Liver (tissue), 9 donors: ENCODE data around the gene KIF21A. TPM values are rescaled to one million over a fixed set of nuclear protein-coding genes. Genes with fewer than 3 reads are reported as not detected.

Experiments
- DNase-seq: peaks from one replicate; pipeline ENCODE4 v3.0.0-alpha.2; 2017; ENCODE audit warnings: low spot score
- H3K27ac ChIP-seq, 2 donors: one replicate each; pipeline ENCODE4 v1.7.0; 2013; ENCODE audit warnings: inconsistent platforms in 2 of 2, low read length in 2 of 2, control low read depth in 1 of 2, low read depth in 1 of 2, mild to moderate bottlenecking in 1 of 2
- H3K27me3 ChIP-seq, 4 donors: one replicate each; pipeline versions ENCODE4 v1.6.1 to v1.7.0; 2013; ENCODE audit warnings: low read length in 3 of 4, inconsistent platforms in 1 of 4, mild to moderate bottlenecking in 1 of 4, moderate library complexity in 1 of 4; ENCODE audit not compliant: control insufficient read depth in 4 of 4, insufficient read depth in 4 of 4
- H3K36me3 ChIP-seq, 4 donors: one replicate each; pipeline versions ENCODE4 v1.6.1 to v1.7.0; 2013; ENCODE audit warnings: low read length in 3 of 4, mild to moderate bottlenecking in 3 of 4, low read depth in 1 of 4, moderate library complexity in 1 of 4; ENCODE audit not compliant: control insufficient read depth in 4 of 4, insufficient read depth in 3 of 4
- H3K4me1 ChIP-seq, 4 donors: one replicate each; pipeline versions ENCODE4 v1.6.1 to v1.7.0; 2013; ENCODE audit warnings: low read length in 3 of 4, mild to moderate bottlenecking in 3 of 4, moderate library complexity in 1 of 4; ENCODE audit not compliant: control insufficient read depth in 4 of 4, insufficient read depth in 4 of 4
- H3K4me3 ChIP-seq, 3 donors: one replicate each; pipeline versions ENCODE4 v1.6.1 to v1.7.0; 2013; ENCODE audit warnings: low read length in 3 of 3, control low read depth in 1 of 3, low read depth in 1 of 3, mild to moderate bottlenecking in 1 of 3
- H3K9ac ChIP-seq, 2 donors: one replicate each; pipeline ENCODE4 v1.7.0; 2013; ENCODE audit warnings: low read length in 2 of 2, mild to moderate bottlenecking in 2 of 2, moderate library complexity in 2 of 2, control low read depth in 1 of 2, low read depth in 1 of 2
- H3K9me3 ChIP-seq, 4 donors: one replicate each; pipeline versions ENCODE4 v1.6.1 to v1.7.0; 2013; ENCODE audit warnings: low read length in 3 of 4; ENCODE audit not compliant: control insufficient read depth in 4 of 4
- EGR1 ChIP-seq, 2 donors: IDR thresholded peaks; 2 replicates each; pipeline ENCODE4 v1.6.1; 2016 to 2018; ENCODE audit warnings: antibody characterized with exemption in 2 of 2, low read depth in 2 of 2
- FOXA1 ChIP-seq: IDR thresholded peaks from 2 replicates; pipeline ENCODE4 v1.6.1; 2016; ENCODE audit warnings: antibody characterized with exemption
- FOXA2 ChIP-seq: IDR thresholded peaks from 2 replicates; pipeline ENCODE4 v1.6.1; 2016; ENCODE audit warnings: antibody characterized with exemption
- GABPA ChIP-seq, 2 donors: IDR thresholded peaks in 1 of 2; conservative IDR thresholded peaks in 1 of 2; 2 replicates each; pipeline ENCODE4 v1.6.1; 2016; ENCODE audit warnings: antibody characterized with exemption in 2 of 2, mild to moderate bottlenecking in 1 of 2, moderate library complexity in 1 of 2
- HNF4A ChIP-seq, 2 donors: conservative IDR thresholded peaks; 2 replicates each; pipeline ENCODE4 v1.6.1; 2016; ENCODE audit warnings: antibody characterized with exemption in 2 of 2, mild to moderate bottlenecking in 2 of 2
- HNF4G ChIP-seq: IDR thresholded peaks from 2 replicates; pipeline ENCODE4 v1.6.1; 2016; ENCODE audit warnings: antibody characterized with exemption
- JUND ChIP-seq, 2 donors: IDR thresholded peaks; 2 replicates each; pipeline ENCODE4 v1.6.1; 2016; ENCODE audit warnings: antibody characterized with exemption in 2 of 2
- NR2F2 ChIP-seq: IDR thresholded peaks from 2 replicates; pipeline ENCODE4 v1.6.1; 2016; ENCODE audit warnings: antibody characterized with exemption
- RAD21 ChIP-seq, 2 donors: IDR thresholded peaks; 2 replicates each; pipeline ENCODE4 v1.6.1; 2016; ENCODE audit warnings: antibody characterized with exemption in 2 of 2, mild to moderate bottlenecking in 2 of 2
- SP1 ChIP-seq: IDR thresholded peaks from 2 replicates; pipeline ENCODE4 v1.6.1; 2018; ENCODE audit warnings: antibody characterized with exemption, mild to moderate bottlenecking
- TAF1 ChIP-seq: conservative IDR thresholded peaks from 2 replicates; pipeline ENCODE4 v1.6.1; 2016; ENCODE audit warnings: antibody characterized with exemption, mild to moderate bottlenecking
- YY1 ChIP-seq: IDR thresholded peaks from 2 replicates; pipeline ENCODE4 v1.6.1; 2016; ENCODE audit warnings: antibody characterized with exemption, mild to moderate bottlenecking
- WGBS: extraction: QIAGEN DNeasy Blood & Tissue Kit; methylation state at CpG from one replicate; pipeline ENCODE4 v1.1.7; 2013; 5-methylcytosine and 5-hydroxymethylcytosine counted together
- polyA plus RNA-seq, 2 donors: library from polyadenylated mRNA; stranded (reverse) in 1 of 2; unstranded in 1 of 2; fragments of 200-250 nt in 1 of 2; fragments of >200 nt in 1 of 2; fragmentation: Nextera tagmentation in 1 of 2; extraction: Ambion mirVana in 1 of 2; gene quantifications; one replicate each; pipeline versions ENCODE4 v1.2.1 to v1.2.3, GENCODE V29; 2013 to 2015
- total RNA-seq, 2 donors: library from RNA; depleted of rRNA; stranded (reverse); fragments of >200 nt; gene quantifications; one replicate each; pipeline ENCODE4 v1.2.3, GENCODE V29; 2014
- TF ChIP-seq, protein P1 (sequence below): IDR thresholded peaks from 2 replicates; pipeline ENCODE4 v1.6.1; 2016; ENCODE audit warnings: antibody characterized with exemption
- TF ChIP-seq, protein P2 (sequence below): IDR thresholded peaks from 2 replicates; pipeline ENCODE4 v1.6.1; 2016; ENCODE audit warnings: antibody characterized with exemption
- TF ChIP-seq, protein P3 (sequence below): fragments of 150-350 bp; IDR thresholded peaks from 2 replicates; pipeline ENCODE4 v1.5.1; 2017; ENCODE audit warnings: improper control_type of control experiment, low read depth, low read length; ENCODE audit not compliant: missing input control
- TF ChIP-seq, protein P4 (sequence below): IDR thresholded peaks from 2 replicates; pipeline ENCODE4 v1.6.1; 2016; ENCODE audit warnings: antibody characterized with exemption, mild to moderate bottlenecking
- TF ChIP-seq, protein P5 (sequence below): IDR thresholded peaks from 2 replicates; pipeline ENCODE4 v1.6.1; 2016; ENCODE audit warnings: antibody characterized with exemption
- donor health status: healthy.
- donor health status: healthy.
- donor health status: healthy.
- donor health status: healthy.
- donor health status: healthy.

KIF21A gene
- total and polyA plus RNA-seq, 4 donors: 9.1 to 47.4 (median 21.0) TPM

DNA sequence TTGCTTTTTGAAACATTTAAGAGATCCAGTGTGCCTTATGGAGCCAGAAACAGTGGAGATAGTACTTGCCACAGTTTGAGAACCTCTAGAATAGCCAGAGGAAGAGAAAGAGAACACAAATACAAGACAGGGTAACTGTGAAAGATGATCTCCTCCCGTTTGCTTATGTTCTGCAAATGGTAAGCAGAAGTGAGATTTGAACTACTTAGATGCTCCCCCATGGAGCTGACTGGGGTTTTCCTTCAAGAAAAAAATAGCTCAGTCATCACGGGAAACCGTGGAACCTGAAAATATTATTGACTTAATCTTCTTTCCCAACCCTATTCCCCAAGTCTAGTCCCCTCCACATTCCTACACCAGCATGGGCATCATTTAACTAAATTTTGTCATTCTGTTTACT, 87.1 kb downstream of the KIF21A start:
- Histone ChIP-seq H3K4me1 (no peaks in the 10 kb centered on the region), H3K4me3 (no peak overlapping the region), H3K9me3 (no peaks in the 10 kb centered on the region), H3K27me3 (no peaks in the 10 kb centered on the region), H3K27ac (no peak overlapping the region), H3K36me3 (peaks cover 0 to 11% (median 3%) of the 10 kb centered on the region in 4 donors), H3K9ac (no peak overlapping the region)
- 89% methylated on average over 3 of the region's 3 CpGs for WGBS
- no peak for TF ChIP-seq JUND (IDR thresholded peaks at IDR 0.05)
- no peak for TF ChIP-seq FOXA2
- TF ChIP-seq, protein P1, sequence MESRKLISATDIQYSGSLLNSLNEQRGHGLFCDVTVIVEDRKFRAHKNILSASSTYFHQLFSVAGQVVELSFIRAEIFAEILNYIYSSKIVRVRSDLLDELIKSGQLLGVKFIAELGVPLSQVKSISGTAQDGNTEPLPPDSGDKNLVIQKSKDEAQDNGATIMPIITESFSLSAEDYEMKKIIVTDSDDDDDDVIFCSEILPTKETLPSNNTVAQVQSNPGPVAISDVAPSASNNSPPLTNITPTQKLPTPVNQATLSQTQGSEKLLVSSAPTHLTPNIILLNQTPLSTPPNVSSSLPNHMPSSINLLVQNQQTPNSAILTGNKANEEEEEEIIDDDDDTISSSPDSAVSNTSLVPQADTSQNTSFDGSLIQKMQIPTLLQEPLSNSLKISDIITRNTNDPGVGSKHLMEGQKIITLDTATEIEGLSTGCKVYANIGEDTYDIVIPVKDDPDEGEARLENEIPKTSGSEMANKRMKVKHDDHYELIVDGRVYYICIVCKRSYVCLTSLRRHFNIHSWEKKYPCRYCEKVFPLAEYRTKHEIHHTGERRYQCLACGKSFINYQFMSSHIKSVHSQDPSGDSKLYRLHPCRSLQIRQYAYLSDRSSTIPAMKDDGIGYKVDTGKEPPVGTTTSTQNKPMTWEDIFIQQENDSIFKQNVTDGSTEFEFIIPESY: no peak
- TF ChIP-seq SP1: no peak
- no peak for TF ChIP-seq YY1
- TF ChIP-seq, protein P2, sequence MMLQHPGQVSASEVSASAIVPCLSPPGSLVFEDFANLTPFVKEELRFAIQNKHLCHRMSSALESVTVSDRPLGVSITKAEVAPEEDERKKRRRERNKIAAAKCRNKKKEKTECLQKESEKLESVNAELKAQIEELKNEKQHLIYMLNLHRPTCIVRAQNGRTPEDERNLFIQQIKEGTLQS: no peak
- no peak for TF ChIP-seq TAF1
- TF ChIP-seq, protein P3, sequence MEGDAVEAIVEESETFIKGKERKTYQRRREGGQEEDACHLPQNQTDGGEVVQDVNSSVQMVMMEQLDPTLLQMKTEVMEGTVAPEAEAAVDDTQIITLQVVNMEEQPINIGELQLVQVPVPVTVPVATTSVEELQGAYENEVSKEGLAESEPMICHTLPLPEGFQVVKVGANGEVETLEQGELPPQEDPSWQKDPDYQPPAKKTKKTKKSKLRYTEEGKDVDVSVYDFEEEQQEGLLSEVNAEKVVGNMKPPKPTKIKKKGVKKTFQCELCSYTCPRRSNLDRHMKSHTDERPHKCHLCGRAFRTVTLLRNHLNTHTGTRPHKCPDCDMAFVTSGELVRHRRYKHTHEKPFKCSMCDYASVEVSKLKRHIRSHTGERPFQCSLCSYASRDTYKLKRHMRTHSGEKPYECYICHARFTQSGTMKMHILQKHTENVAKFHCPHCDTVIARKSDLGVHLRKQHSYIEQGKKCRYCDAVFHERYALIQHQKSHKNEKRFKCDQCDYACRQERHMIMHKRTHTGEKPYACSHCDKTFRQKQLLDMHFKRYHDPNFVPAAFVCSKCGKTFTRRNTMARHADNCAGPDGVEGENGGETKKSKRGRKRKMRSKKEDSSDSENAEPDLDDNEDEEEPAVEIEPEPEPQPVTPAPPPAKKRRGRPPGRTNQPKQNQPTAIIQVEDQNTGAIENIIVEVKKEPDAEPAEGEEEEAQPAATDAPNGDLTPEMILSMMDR: no peak
- no peak for TF ChIP-seq HNF4G
- no peak for TF ChIP-seq GABPA (IDR thresholded peaks at IDR 0.05 in 1 of 2, conservative IDR thresholded peaks at IDR 0.05 in 1 of 2)
- DNase-seq: no peak

DNA sequence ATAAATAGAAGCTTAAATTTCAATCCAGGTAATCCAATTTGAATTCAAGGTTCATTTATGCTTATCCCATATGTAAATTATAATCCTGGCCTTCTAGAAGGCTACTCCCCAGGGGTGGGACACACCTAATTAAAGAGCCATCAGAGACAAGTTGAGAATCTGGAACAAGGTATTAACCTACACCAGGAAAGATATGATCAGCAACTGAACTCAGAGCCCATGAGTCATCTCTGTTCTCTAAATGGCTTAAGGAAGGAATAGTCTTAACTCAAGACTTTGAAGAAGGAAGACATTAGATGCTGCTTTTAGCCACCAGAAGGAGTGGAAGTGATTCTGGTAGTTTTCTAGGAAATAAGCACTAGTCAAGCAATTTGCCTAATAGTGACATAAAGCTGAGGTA, 88.0 kb downstream of the KIF21A start:
- Histone ChIP-seq H3K9me3 (no peaks in the 10 kb centered on the region), H3K36me3 (peaks cover 0 to 11% (median 3%) of the 10 kb centered on the region in 4 donors), H3K4me1 (peaks cover 0 to 3% (median under 1%) of the 10 kb centered on the region in 4 donors), H3K27me3 (no peaks in the 10 kb centered on the region), H3K9ac (no peak overlapping the region), H3K27ac (no peak overlapping the region), H3K4me3 (no peak overlapping the region)
- no peak for DNase-seq
- TF ChIP-seq, protein P1: no peak
- no peak for TF ChIP-seq FOXA1
- TF ChIP-seq, protein P4, sequence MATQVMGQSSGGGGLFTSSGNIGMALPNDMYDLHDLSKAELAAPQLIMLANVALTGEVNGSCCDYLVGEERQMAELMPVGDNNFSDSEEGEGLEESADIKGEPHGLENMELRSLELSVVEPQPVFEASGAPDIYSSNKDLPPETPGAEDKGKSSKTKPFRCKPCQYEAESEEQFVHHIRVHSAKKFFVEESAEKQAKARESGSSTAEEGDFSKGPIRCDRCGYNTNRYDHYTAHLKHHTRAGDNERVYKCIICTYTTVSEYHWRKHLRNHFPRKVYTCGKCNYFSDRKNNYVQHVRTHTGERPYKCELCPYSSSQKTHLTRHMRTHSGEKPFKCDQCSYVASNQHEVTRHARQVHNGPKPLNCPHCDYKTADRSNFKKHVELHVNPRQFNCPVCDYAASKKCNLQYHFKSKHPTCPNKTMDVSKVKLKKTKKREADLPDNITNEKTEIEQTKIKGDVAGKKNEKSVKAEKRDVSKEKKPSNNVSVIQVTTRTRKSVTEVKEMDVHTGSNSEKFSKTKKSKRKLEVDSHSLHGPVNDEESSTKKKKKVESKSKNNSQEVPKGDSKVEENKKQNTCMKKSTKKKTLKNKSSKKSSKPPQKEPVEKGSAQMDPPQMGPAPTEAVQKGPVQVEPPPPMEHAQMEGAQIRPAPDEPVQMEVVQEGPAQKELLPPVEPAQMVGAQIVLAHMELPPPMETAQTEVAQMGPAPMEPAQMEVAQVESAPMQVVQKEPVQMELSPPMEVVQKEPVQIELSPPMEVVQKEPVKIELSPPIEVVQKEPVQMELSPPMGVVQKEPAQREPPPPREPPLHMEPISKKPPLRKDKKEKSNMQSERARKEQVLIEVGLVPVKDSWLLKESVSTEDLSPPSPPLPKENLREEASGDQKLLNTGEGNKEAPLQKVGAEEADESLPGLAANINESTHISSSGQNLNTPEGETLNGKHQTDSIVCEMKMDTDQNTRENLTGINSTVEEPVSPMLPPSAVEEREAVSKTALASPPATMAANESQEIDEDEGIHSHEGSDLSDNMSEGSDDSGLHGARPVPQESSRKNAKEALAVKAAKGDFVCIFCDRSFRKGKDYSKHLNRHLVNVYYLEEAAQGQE: no peak
- TF ChIP-seq YY1: no peak
- TF ChIP-seq FOXA2: no peak
- TF ChIP-seq EGR1 (IDR thresholded peaks at IDR 0.05; ENCODE audit: low read depth in 2 of 2): no peak
- TF ChIP-seq SP1: no peak
- TF ChIP-seq HNF4A (conservative IDR thresholded peaks at IDR 0.05): no peak
- TF ChIP-seq NR2F2: no peak
- TF ChIP-seq, protein P3: no peak
- TF ChIP-seq, protein P2: no peak
- TF ChIP-seq TAF1: no peak
- no peak for TF ChIP-seq GABPA (IDR thresholded peaks at IDR 0.05 in 1 of 2, conservative IDR thresholded peaks at IDR 0.05 in 1 of 2)
- no peak for TF ChIP-seq RAD21 (IDR thresholded peaks at IDR 0.05)
- TF ChIP-seq, protein P5, sequence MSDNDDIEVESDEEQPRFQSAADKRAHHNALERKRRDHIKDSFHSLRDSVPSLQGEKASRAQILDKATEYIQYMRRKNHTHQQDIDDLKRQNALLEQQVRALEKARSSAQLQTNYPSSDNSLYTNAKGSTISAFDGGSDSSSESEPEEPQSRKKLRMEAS: no peak
